GM12878 (cell line): ENCODE data around the gene APLP2. TPM values are rescaled to one million over a fixed set of nuclear protein-coding genes. Genes with fewer than 3 reads are reported as not detected.

Experiments
- ATAC-seq: fragments of 200-7000 bp; cut with Tn5 transposase; 3 replicates; pipeline ENCODE4 v1.9.1; 2020; ENCODE audit warnings: mild to moderate bottlenecking, moderate library complexity
- BruUV-seq: library from RNA; stranded (reverse); fragments of 400-500 nt; replicated peaks from 2 replicates; lab custom pipeline; 2021; lab: Mats Ljungman, UMichigan
- CTCF ChIA-PET: fragments of 300-600 bp; sonication (Branson Sonifier 250); formaldehyde crosslinking; extraction: SDS; loops from one replicate; lab custom pipeline; 2021; ENCODE audit warnings: inconsistent platforms; lab: Yijun Ruan, JAX
- POLR2A ChIA-PET: fragments of 350-600 bp; formaldehyde crosslinking; extraction: SDS; loops from one replicate; lab custom pipeline; 2021; ENCODE audit warnings: inconsistent platforms; lab: Charles Lee
- RAD21 ChIA-PET: fragments of 300-600 bp; sonication (Branson Sonifier 250); formaldehyde crosslinking; loops from one replicate; lab custom pipeline; 2023; ENCODE audit warnings: antibody characterized with exemption; ENCODE audit not compliant: unreplicated experiment; lab: Charles Lee
- SMC1A ChIA-PET: fragments of 300-600 bp; sonication (Branson Sonifier 250); formaldehyde crosslinking; loops from one replicate; lab custom pipeline; 2023; ENCODE audit not compliant: unreplicated experiment, uncharacterized antibody; lab: Charles Lee
- DNase-seq: peaks from one replicate; pipeline ENCODE4 v3.0.0-alpha.2; 2011; ENCODE audit warnings: low read depth, low spot score
- FAIRE-seq: peaks from 3 replicates; lab custom pipeline; 2011; peaks lifted over from hg19 to GRCh38; lab: Jason Lieb, UNC
- H2AFZ ChIP-seq: 2 replicates; pipeline ENCODE4 v1.6.0; 2011; ENCODE audit warnings: low read depth, low read length, control low read depth; ENCODE audit not compliant: control insufficient read depth
- H3K27ac ChIP-seq: 2 replicates; pipeline ENCODE4 v1.5.1; 2011; ENCODE audit warnings: control low read depth; ENCODE audit not compliant: control insufficient read depth, insufficient read depth
- H3K27me3 ChIP-seq, 2 experiments: replicated peaks in 1 of 2; 2 replicates each; pipeline versions ENCODE4 v1.6.0 to v1.6.1; 2011; ENCODE audit warnings: low read length in 1 of 2; ENCODE audit not compliant: control insufficient read depth in 2 of 2, insufficient read depth in 2 of 2
- H3K36me3 ChIP-seq, 2 experiments: 2 replicates each; pipeline ENCODE4 v1.5.1; 2011; ENCODE audit warnings: low read length in 1 of 2; ENCODE audit not compliant: control insufficient read depth in 2 of 2, insufficient read depth in 2 of 2
- H3K4me1 ChIP-seq: 2 replicates; pipeline ENCODE4 v1.6.1; 2011; ENCODE audit warnings: mild to moderate bottlenecking, low read length, moderate library complexity, mixed read lengths; ENCODE audit not compliant: control insufficient read depth, insufficient read depth
- H3K4me2 ChIP-seq: 2 replicates; pipeline ENCODE4 v1.6.0; 2011; ENCODE audit warnings: control low read depth; ENCODE audit not compliant: control insufficient read depth, insufficient read depth
- H3K4me3 ChIP-seq: fragments of 200-600 bp; sonication (generic); 2 replicates; pipeline ENCODE4 v1.5.1; 2016
- H3K79me2 ChIP-seq: 2 replicates; pipeline ENCODE4 v1.6.0; 2011; ENCODE audit warnings: low read length; ENCODE audit not compliant: control insufficient read depth, insufficient read depth
- H3K9ac ChIP-seq: 2 replicates; pipeline ENCODE4 v1.8.0; 2011; ENCODE audit warnings: low read length, control low read depth, mixed read lengths; ENCODE audit not compliant: control insufficient read depth, insufficient read depth
- H3K9me3 ChIP-seq: replicated peaks from 3 replicates; pipeline ENCODE4 v1.5.1; 2011; ENCODE audit warnings: mild to moderate bottlenecking, low read length; ENCODE audit not compliant: control insufficient read depth, insufficient read depth
- H4K20me1 ChIP-seq: 2 replicates; pipeline ENCODE4 v1.6.0; 2011; ENCODE audit not compliant: control insufficient read depth, insufficient read depth
- ATF7 ChIP-seq: fragments of 450-650 bp; IDR thresholded peaks from 2 replicates; pipeline ENCODE4 v1.6.1; 2016; ENCODE audit warnings: low read depth, mild to moderate bottlenecking
- CEBPZ ChIP-seq: fragments of 150-350 bp; IDR thresholded peaks from 2 replicates; pipeline ENCODE4 v1.6.1; 2016; ENCODE audit warnings: low read depth, low read length
- EED ChIP-seq: sonication (generic); IDR thresholded peaks from 2 replicates; pipeline ENCODE4 v1.6.1; 2016; ENCODE audit warnings: antibody characterized with exemption, low read depth
- EGR1 ChIP-seq, 2 experiments: IDR thresholded peaks; 1 replicate in 1 of 2; 2 replicates in 1 of 2; pipeline ENCODE4 v1.6.1; 2011 to 2012; ENCODE audit warnings: low read depth in 2 of 2, low read length in 2 of 2, borderline replicate concordance in 1 of 2, mild to moderate bottlenecking in 1 of 2, moderate library complexity in 1 of 2
- EP300 ChIP-seq, 2 experiments: fragments of 150-350 bp in 1 of 2; IDR thresholded peaks; 2 replicates each; pipeline ENCODE4 v1.6.1; 2011 to 2012; ENCODE audit warnings: low read depth in 2 of 2, low read length in 2 of 2, borderline replicate concordance in 1 of 2, improper control_type of control experiment in 1 of 2, inconsistent platforms in 1 of 2; ENCODE audit not compliant: control insufficient read depth in 1 of 2
- EZH2 ChIP-seq: IDR thresholded peaks from 2 replicates; pipeline ENCODE4 v1.6.1; 2012; ENCODE audit warnings: low read depth, mild to moderate bottlenecking, control low read depth, inconsistent platforms, low read length, borderline replicate concordance; ENCODE audit not compliant: control insufficient read depth
- FOXK2 ChIP-seq: fragments of 450-650 bp; IDR thresholded peaks from 2 replicates; pipeline ENCODE4 v1.6.1; 2017; ENCODE audit warnings: mild to moderate bottlenecking, moderate library complexity
- IKZF1 ChIP-seq: fragments of 450-650 bp; conservative IDR thresholded peaks from 2 replicates; pipeline ENCODE4 v1.6.1; 2017; ENCODE audit warnings: antibody characterized with exemption, mild to moderate bottlenecking
- IKZF2 ChIP-seq, 2 experiments: fragments of 450-650 bp; IDR thresholded peaks; 2 replicates each; pipeline ENCODE4 v1.6.1; 2017; ENCODE audit warnings: mild to moderate bottlenecking in 2 of 2, moderate library complexity in 2 of 2
- IRF4 ChIP-seq: IDR thresholded peaks from 2 replicates; pipeline ENCODE4 v1.6.1; 2011; ENCODE audit warnings: low read depth, low read length
- JUNB ChIP-seq: IDR thresholded peaks from 2 replicates; pipeline ENCODE4 v1.6.1; 2016; ENCODE audit warnings: antibody characterized with exemption, mild to moderate bottlenecking
- MEF2B ChIP-seq: fragments of 450-650 bp; IDR thresholded peaks from 2 replicates; pipeline ENCODE4 v1.6.1; 2018; ENCODE audit warnings: mild to moderate bottlenecking, moderate library complexity; ENCODE audit not compliant: partially characterized antibody, poor library complexity, severe bottlenecking
- NR2C2 ChIP-seq: IDR thresholded peaks from 2 replicates; pipeline ENCODE4 v1.6.1; 2011; ENCODE audit warnings: borderline replicate concordance, low read depth; ENCODE audit not compliant: control insufficient read depth, insufficient read length
- PML ChIP-seq: IDR thresholded peaks from 2 replicates; pipeline ENCODE4 v1.6.1; 2012; ENCODE audit warnings: low read length, inconsistent platforms
- SREBF2 ChIP-seq: IDR thresholded peaks from 2 replicates; pipeline ENCODE4 v1.6.1; 2012; ENCODE audit warnings: mild to moderate bottlenecking, low read length
- TAF1 ChIP-seq: IDR thresholded peaks from 2 replicates; pipeline ENCODE4 v1.6.1; 2011; ENCODE audit warnings: mild to moderate bottlenecking, low read depth, low read length, borderline replicate concordance
- ZNF24 ChIP-seq: fragments of 450-650 bp; IDR thresholded peaks from 2 replicates; pipeline ENCODE4 v1.6.1; 2017; ENCODE audit warnings: antibody characterized with exemption, mild to moderate bottlenecking
- ZNF592 ChIP-seq: fragments of 450-650 bp; IDR thresholded peaks from 2 replicates; pipeline ENCODE4 v1.6.1; 2017; ENCODE audit warnings: mild to moderate bottlenecking, moderate library complexity
- WGBS: methylation state at CpG from one replicate; pipeline ENCODE4 v1.1.6; 2016; ENCODE audit warnings: low lambda C conversion rate; ENCODE audit not compliant: insufficient replicate concordance, insufficient coverage; ENCODE audit errors: missing lambda C conversion rate; 5-methylcytosine and 5-hydroxymethylcytosine counted together
- in situ Hi-C: fragments of 300-500 bp; cut with MboI; formaldehyde crosslinking; loops from 9 replicates; pipeline ENCODE4 v1.14.3; 2018; ENCODE audit warnings: mixed read lengths
- intact Hi-C: fragments of 100-400 bp; cut with micrococcal nuclease; formaldehyde crosslinking; loops from one replicate; pipeline ENCODE4 v1.14.2; 2022; ENCODE audit not compliant: unreplicated experiment
- polyA plus RNA-seq, 11 experiments: library from polyadenylated mRNA; depleted of rRNA in 4 of 11; unstranded in 6 of 11; stranded (reverse) in 5 of 11; fragments of >200 nt; fragmentation: Nextera tagmentation in 4 of 11; fragmentation: Illumina TruSeq in 1 of 11; extraction: Ambion mirVana in 4 of 11; extraction: Trizol in 1 of 11; gene quantifications; 1 replicate in 1 of 11; 2 replicates in 10 of 11; pipeline versions ENCODE4 v1.2.1 to v1.2.3, GENCODE V29; 2011 to 2016; ENCODE audit warnings: inconsistent platforms in 2 of 11, missing spikeins in 2 of 11, low read depth in 1 of 11
- total RNA-seq, 4 experiments: library from RNA; depleted of rRNA in 3 of 4; stranded (reverse); fragments of >200 nt in 3 of 4; fragmentation: Illumina TruSeq in 1 of 4; extraction: Trizol in 1 of 4; gene quantifications; 2 replicates each; pipeline versions ENCODE4 v1.2.1 to v1.2.3, GENCODE V29; 2013 to 2021

The APLP2 gene
- total and polyA plus RNA-seq, 10 of the 15 experiments (the other 5 are each of a cell fraction or from before 2014, with no cell fraction given), result 2.3 to 38.8 (median 21.3) TPM

GRCh38 chr11:130180491-130180890, 110.8 kb downstream of the APLP2 start:
- H3K79me2 ChIP-seq, result no peaks in the 10 kb centered on the region
- ChIA-PET RAD21 (interaction anchor here (2.4 kb wide), 1 partner anchor 29 kb away, joined by 17 read pairs; no protein-coding TSS in a partner anchor), POLR2A (interaction anchor here (0.6 to 1.1 kb wide), 2 partner anchors 20 to 219 kb away, joined by 3 read pairs; no protein-coding TSS in a partner anchor), CTCF (no interaction called here), SMC1A (interaction anchor here (1.1 to 5.2 kb wide), 4 partner anchors 12 to 150 kb away, joined by 3 to 37 read pairs (median 4); no protein-coding TSS in a partner anchor)
- H3K27ac ChIP-seq, result no peak overlapping the region
- no peak overlapping the region for H3K9ac ChIP-seq
- H3K27me3 ChIP-seq, result no peaks in the 10 kb centered on the region
- H3K4me2 ChIP-seq, result peak overlapping the region; percentile 69
- in situ Hi-C loops (no loop called here), intact Hi-C loops (loop anchor here (5.0 kb wide), 1 partner anchor 33 kb away; no protein-coding TSS in a partner anchor)
- no peaks in the 10 kb centered on the region for H3K9me3 ChIP-seq
- peak; percentile 66 for ATAC-seq
- no TSS peak for BruUV-seq
- no peaks in the 10 kb centered on the region for H4K20me1 ChIP-seq
- FAIRE-seq, result no peak
- no peaks in the 10 kb centered on the region for H3K36me3 ChIP-seq
- DNase-seq, result no peak
- H3K4me3 ChIP-seq, result no peak overlapping the region
- peaks cover 35% of the 10 kb centered on the region for H3K4me1 ChIP-seq
- 2% methylated on average over 4 of the region's 4 CpGs for WGBS
- H2AFZ ChIP-seq, result no peak overlapping the region
- TF ChIP-seq NR2C2 (no peak), EED (0 out of 2 replicates have a peak, but pooled peaks have one; percentile 50), ZNF24 (no peak), CEBPZ (no peak), FOXK2 (no peak), SREBF2 (no peak), EP300 (IDR thresholded peaks at IDR 0.05; ENCODE audit: borderline replicate concordance in 1 of 2, control insufficient read depth in 1 of 2, low read depth in 2 of 2, low read length in 2 of 2) (0 out of 4 replicates have a peak, but pooled peaks of 1 of the 2 experiments have one; percentile 31), IKZF1 (0 out of 2 replicates have a peak, but pooled peaks have one; percentile 9), IKZF2 (IDR thresholded peaks at IDR 0.05) (peak; percentile 23 to 35; a peak in 2 of 4 replicates), ATF7 (no peak), EGR1 (IDR thresholded peaks at IDR 0.05; ENCODE audit: borderline replicate concordance in 1 of 2, low read depth in 2 of 2, low read length in 2 of 2) (no peak), IRF4 (peak; percentile 71; the same call in 1 of the 2 replicates), JUNB (0 out of 2 replicates have a peak, but pooled peaks have one; percentile 34), TAF1 (no peak), PML (no peak), MEF2B (peak; percentile 11), EZH2 (no peak), ZNF592 (no peak)
